GM19193 (cell line): Measurements from ENCODE around the gene POU1F1.

Experiments
- POLR2A ChIP-seq: IDR thresholded peaks from 4 replicates; pipeline ENCODE4 v1.6.1; 2011; ENCODE audit not compliant: insufficient read depth, insufficient read length; ENCODE audit errors: extremely low read depth

The POU1F1 gene

DNA sequence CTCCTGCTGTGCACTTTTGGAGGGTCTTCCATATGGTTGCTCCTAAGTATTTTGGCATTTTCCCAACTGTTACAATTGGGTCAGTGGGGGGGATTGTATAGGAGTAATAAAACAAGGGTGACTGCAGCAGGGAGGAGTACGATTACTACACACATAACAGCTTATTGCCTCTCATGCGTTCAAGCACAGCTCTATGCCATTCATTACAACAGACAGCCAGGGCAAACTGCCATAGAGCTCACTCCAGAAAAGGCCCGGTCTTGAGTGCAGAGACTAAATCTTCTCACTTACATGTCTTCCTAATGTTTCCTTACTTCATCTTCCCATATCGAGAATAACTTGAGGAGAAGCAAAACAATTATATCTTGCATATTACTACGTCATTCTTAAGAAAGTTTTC, 50.7 kb downstream of the POU1F1 start:
- TF ChIP-seq POLR2A, result no peak

DNA sequence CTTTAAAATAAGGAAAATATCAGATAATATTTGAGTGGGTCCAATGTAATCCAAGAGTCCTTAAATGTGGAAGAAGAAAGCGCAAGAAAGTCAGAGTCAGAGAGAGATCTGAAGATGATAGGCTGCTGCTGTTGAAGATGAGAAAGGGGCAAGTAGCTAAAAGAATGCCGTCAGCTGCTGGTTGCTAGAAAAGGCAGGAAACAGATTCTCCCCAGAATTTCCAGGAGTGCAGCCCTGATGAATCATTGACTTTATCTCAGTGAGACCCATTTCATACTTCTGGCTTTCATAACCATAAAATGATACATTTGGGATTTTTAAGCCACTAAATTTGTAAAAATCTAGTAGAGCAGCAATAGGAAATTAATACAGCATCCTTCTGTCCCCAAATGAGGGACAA, 56.8 kb downstream of the POU1F1 start:
- no peak for TF ChIP-seq POLR2A

DNA sequence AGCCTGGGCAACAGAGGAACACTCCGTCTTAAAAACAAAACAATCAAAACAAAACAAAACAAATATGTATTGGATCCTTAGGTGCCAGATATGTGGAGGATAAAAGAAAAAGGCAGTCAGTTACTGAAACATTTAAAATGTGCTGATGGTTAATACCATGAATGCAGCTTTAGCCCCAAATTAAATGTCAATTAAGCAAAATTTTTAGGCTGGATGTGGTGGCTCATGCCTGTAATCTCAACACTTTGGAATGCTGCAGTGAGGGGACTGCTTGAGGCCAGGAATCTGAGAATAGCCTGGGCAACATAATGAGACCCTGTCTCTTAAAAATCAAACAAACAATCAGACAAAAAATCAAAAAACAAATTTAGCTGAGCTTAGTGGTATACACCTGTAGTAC, 57.8 kb downstream of the POU1F1 start:
- no peak for TF ChIP-seq POLR2A
